Measurements from ENCODE around the gene RPGRIP1. TPM values are rescaled to one million over a fixed set of nuclear protein-coding genes. Genes with fewer than 3 reads are reported as not detected.

Gene RPGRIP1
- total RNA-seq, 1 donor from 2014 or later = 0.63 TPM

- Mint-ChIP-seq H3K27me3 (no peaks in the 10 kb centered on the region), H3K36me3 (peaks cover 16% of the 10 kb centered on the region), H3K4me1 (ENCODE audit: unreplicated experiment) (no peaks in the 10 kb centered on the region), H3K9me3 (no peaks in the 10 kb centered on the region), H3K27ac (no peak overlapping the region), H3K4me3 (no peak overlapping the region)
- no peak for DNase-seq (ENCODE audit: extremely low spot score, unreplicated experiment)
- TF ChIP-seq CTCF (conservative IDR thresholded peaks at IDR 0.05) = no peak
Observed at GRCh38 chr14:21238823-21239518, 40.9 kb upstream of the RPGRIP1 start.

GRCh38 chr14:21240417-21240816 is 39.5 kb upstream of the RPGRIP1 start:
- peaks cover 19% of the 10 kb centered on the region for H3K36me3 Mint-ChIP-seq
- H3K27me3 Mint-ChIP-seq = no peaks in the 10 kb centered on the region
- H3K27ac Mint-ChIP-seq = peak overlapping the region; percentile 66
- TF ChIP-seq CTCF (conservative IDR thresholded peaks at IDR 0.05) = no peak
- peaks cover 5% of the 10 kb centered on the region for H3K4me1 Mint-ChIP-seq (ENCODE audit: unreplicated experiment)
- DNase-seq (ENCODE audit: extremely low spot score, unreplicated experiment) = no peak
- no peaks in the 10 kb centered on the region for H3K9me3 Mint-ChIP-seq
- no peak overlapping the region for H3K4me3 Mint-ChIP-seq

- peak; percentile 72 for TF ChIP-seq CTCF (conservative IDR thresholded peaks at IDR 0.05)
- H3K4me1 Mint-ChIP-seq (ENCODE audit: unreplicated experiment) = peaks cover 5% of the 10 kb centered on the region
- no peak overlapping the region for H3K4me3 Mint-ChIP-seq
- H3K36me3 Mint-ChIP-seq = peaks cover 19% of the 10 kb centered on the region
- no peaks in the 10 kb centered on the region for H3K9me3 Mint-ChIP-seq
- no peaks in the 10 kb centered on the region for H3K27me3 Mint-ChIP-seq
- DNase-seq (ENCODE audit: extremely low spot score, unreplicated experiment) = no peak
- H3K27ac Mint-ChIP-seq = peak overlapping the region; percentile 19
Observed at GRCh38 chr14:21241218-21241819, 38.6 kb upstream of the RPGRIP1 start.

GRCh38 chr14:21244544-21244943 is 35.3 kb upstream of the RPGRIP1 start:
- Mint-ChIP-seq H3K4me3 (no peak overlapping the region), H3K27me3 (no peaks in the 10 kb centered on the region), H3K27ac (no peak overlapping the region), H3K9me3 (no peaks in the 10 kb centered on the region), H3K4me1 (ENCODE audit: unreplicated experiment) (peaks cover 11% of the 10 kb centered on the region), H3K36me3 (peaks cover 33% of the 10 kb centered on the region)
- no peak for DNase-seq (ENCODE audit: extremely low spot score, unreplicated experiment)
- no peak for TF ChIP-seq CTCF (conservative IDR thresholded peaks at IDR 0.05)

GRCh38 chr14:21245813-21246212 is 34.1 kb upstream of the RPGRIP1 start:
- DNase-seq (ENCODE audit: extremely low spot score, unreplicated experiment) = no peak
- Mint-ChIP-seq H3K4me3 (no peak overlapping the region), H3K9me3 (no peaks in the 10 kb centered on the region), H3K27ac (no peak overlapping the region), H3K27me3 (no peaks in the 10 kb centered on the region), H3K36me3 (peaks cover 42% of the 10 kb centered on the region), H3K4me1 (ENCODE audit: unreplicated experiment) (peaks cover 11% of the 10 kb centered on the region)
- no peak for TF ChIP-seq CTCF (conservative IDR thresholded peaks at IDR 0.05)

Measured in type B pancreatic cell (in vitro differentiated cells).